HepG2 (cell line): ENCODE measurements around the gene SMURF2. TPM values are rescaled to one million over a fixed set of nuclear protein-coding genes. Genes with fewer than 3 reads are reported as not detected.

ENCODE experiments used
- CENPX ChIP-seq: sonication (generic); formaldehyde crosslinking; IDR thresholded peaks from 2 replicates; pipeline ENCODE4 v1.9.0; 2021; ENCODE audit warnings: mild to moderate bottlenecking, missing genetic modification reagents, moderate library complexity
- DNMT3B ChIP-seq: conservative IDR thresholded peaks from 2 replicates; pipeline ENCODE4 v1.6.1; 2016; ENCODE audit warnings: missing biosample characterization, control low read depth
- EP300 ChIP-seq, 3 experiments: sonication (generic) in 1 of 3; formaldehyde crosslinking in 1 of 3; IDR thresholded peaks; 2 replicates each; pipeline versions ENCODE4 v1.5.1 to v1.6.1; 2011 to 2020; ENCODE audit warnings: low read depth in 2 of 3, low read length in 2 of 3, borderline replicate concordance in 1 of 3, improper control_type of control experiment in 1 of 3, mild to moderate bottlenecking in 1 of 3, missing genetic modification reagents in 1 of 3, moderate library complexity in 1 of 3
- FOXC1 ChIP-seq: sonication (generic); formaldehyde crosslinking; IDR thresholded peaks from 2 replicates; pipeline ENCODE4 v1.8.0; 2022; ENCODE audit warnings: mild to moderate bottlenecking, missing genetic modification reagents, borderline replicate concordance
- KDM3A ChIP-seq: IDR thresholded peaks from 2 replicates; pipeline ENCODE4 v1.6.1; 2018; ENCODE audit warnings: low read depth, missing compliant biosample characterization
- PAX8 ChIP-seq: sonication (generic); formaldehyde crosslinking; IDR thresholded peaks from 2 replicates; pipeline ENCODE4 v1.8.0; 2022; ENCODE audit warnings: mild to moderate bottlenecking, missing genetic modification reagents, borderline replicate concordance
- PTBP1 ChIP-seq: fragments of 200-400 bp; formaldehyde crosslinking; IDR thresholded peaks from 2 replicates; pipeline ENCODE4 v1.6.1; 2018; ENCODE audit warnings: low read length, low read depth; ENCODE audit not compliant: poor library complexity, severe bottlenecking
- RCOR2 ChIP-seq: IDR thresholded peaks from 2 replicates; pipeline ENCODE4 v1.6.1; 2016; ENCODE audit warnings: missing biosample characterization, missing genetic modification reagents
- RFX3 ChIP-seq: IDR thresholded peaks from 2 replicates; pipeline ENCODE4 v1.6.1; 2016; ENCODE audit warnings: missing biosample characterization, missing genetic modification reagents
- ZNF281 ChIP-seq: sonication (generic); formaldehyde crosslinking; IDR thresholded peaks from 2 replicates; pipeline ENCODE4 v1.4.0; 2020; ENCODE audit warnings: missing genetic modification reagents, borderline replicate concordance
- ZNF329 ChIP-seq: sonication (generic); formaldehyde crosslinking; IDR thresholded peaks from 2 replicates; pipeline ENCODE4 v1.9.0; 2021; ENCODE audit warnings: low read depth, mild to moderate bottlenecking, missing genetic modification reagents
- ZNF598 ChIP-seq: sonication (generic); formaldehyde crosslinking; IDR thresholded peaks from 2 replicates; pipeline ENCODE4 v1.5.1; 2020; ENCODE audit warnings: mild to moderate bottlenecking, missing genetic modification reagents, borderline replicate concordance
- ZNF660 ChIP-seq: sonication (generic); formaldehyde crosslinking; IDR thresholded peaks from 2 replicates; pipeline ENCODE4 v1.5.1; 2020; ENCODE audit warnings: mild to moderate bottlenecking, low read depth, missing genetic modification reagents, borderline replicate concordance
- ZNF678 ChIP-seq: sonication (generic); formaldehyde crosslinking; IDR thresholded peaks from 2 replicates; pipeline ENCODE4 v1.4.0; 2020; ENCODE audit warnings: mild to moderate bottlenecking, missing genetic modification reagents
- ZNF761 ChIP-seq: sonication (generic); formaldehyde crosslinking; conservative IDR thresholded peaks from 2 replicates; pipeline ENCODE4 v1.4.0; 2020; ENCODE audit warnings: mild to moderate bottlenecking, missing genetic modification reagents
- ZNF781 ChIP-seq: sonication (generic); formaldehyde crosslinking; IDR thresholded peaks from 2 replicates; pipeline ENCODE4 v1.5.1; 2020; ENCODE audit warnings: borderline replicate concordance, mild to moderate bottlenecking, missing genetic modification reagents; ENCODE audit errors: not compliant biosample characterization
- ZNF788 ChIP-seq: sonication (generic); formaldehyde crosslinking; IDR thresholded peaks from 2 replicates; pipeline ENCODE4 v1.5.0; 2020; ENCODE audit warnings: mild to moderate bottlenecking, missing genetic modification reagents, borderline replicate concordance
- ZNF891 ChIP-seq: sonication (generic); formaldehyde crosslinking; IDR thresholded peaks from 2 replicates; pipeline ENCODE4 v1.5.0; 2020; ENCODE audit warnings: mild to moderate bottlenecking, missing genetic modification reagents
- ZSCAN9 ChIP-seq: IDR thresholded peaks from 2 replicates; pipeline ENCODE4 v1.6.1; 2016; ENCODE audit warnings: borderline replicate concordance
- polyA plus RNA-seq, 8 experiments: library from polyadenylated mRNA; depleted of rRNA in 3 of 8; stranded (reverse) in 7 of 8; unstranded in 1 of 8; fragments of >200 nt; fragmentation: Illumina TruSeq in 4 of 8; extraction: Trizol in 4 of 8; gene quantifications; 2 replicates each; pipeline versions ENCODE4 v1.2.1 to v1.2.3, GENCODE V29; 2011 to 2016; ENCODE audit warnings: low read depth in 4 of 8, missing spikeins in 1 of 8, mixed read lengths in 1 of 8; ENCODE audit not compliant: insufficient read depth in 1 of 8
- total RNA-seq, 5 experiments: library from RNA; depleted of rRNA; stranded (reverse); fragments of >200 nt; fragmentation: Illumina TruSeq; extraction: Trizol; gene quantifications; 2 replicates each; pipeline ENCODE4 v1.2.3, GENCODE V29; 2016; ENCODE audit warnings: low read depth in 1 of 5
- TF ChIP-seq, protein P1 (sequence below): fragments of 450-650 bp; IDR thresholded peaks from 2 replicates; pipeline ENCODE4 v1.6.1; 2017
- TF ChIP-seq, protein P2 (sequence below): sonication (generic); formaldehyde crosslinking; IDR thresholded peaks from 2 replicates; pipeline ENCODE4 v1.4.0; 2020; ENCODE audit warnings: missing genetic modification reagents

SMURF2 gene
- total and polyA plus RNA-seq, 2 of the 13 experiments (the other 11 are each of a cell fraction or from before 2014, with no cell fraction given): 14.9 to 24.3 TPM

DNA sequence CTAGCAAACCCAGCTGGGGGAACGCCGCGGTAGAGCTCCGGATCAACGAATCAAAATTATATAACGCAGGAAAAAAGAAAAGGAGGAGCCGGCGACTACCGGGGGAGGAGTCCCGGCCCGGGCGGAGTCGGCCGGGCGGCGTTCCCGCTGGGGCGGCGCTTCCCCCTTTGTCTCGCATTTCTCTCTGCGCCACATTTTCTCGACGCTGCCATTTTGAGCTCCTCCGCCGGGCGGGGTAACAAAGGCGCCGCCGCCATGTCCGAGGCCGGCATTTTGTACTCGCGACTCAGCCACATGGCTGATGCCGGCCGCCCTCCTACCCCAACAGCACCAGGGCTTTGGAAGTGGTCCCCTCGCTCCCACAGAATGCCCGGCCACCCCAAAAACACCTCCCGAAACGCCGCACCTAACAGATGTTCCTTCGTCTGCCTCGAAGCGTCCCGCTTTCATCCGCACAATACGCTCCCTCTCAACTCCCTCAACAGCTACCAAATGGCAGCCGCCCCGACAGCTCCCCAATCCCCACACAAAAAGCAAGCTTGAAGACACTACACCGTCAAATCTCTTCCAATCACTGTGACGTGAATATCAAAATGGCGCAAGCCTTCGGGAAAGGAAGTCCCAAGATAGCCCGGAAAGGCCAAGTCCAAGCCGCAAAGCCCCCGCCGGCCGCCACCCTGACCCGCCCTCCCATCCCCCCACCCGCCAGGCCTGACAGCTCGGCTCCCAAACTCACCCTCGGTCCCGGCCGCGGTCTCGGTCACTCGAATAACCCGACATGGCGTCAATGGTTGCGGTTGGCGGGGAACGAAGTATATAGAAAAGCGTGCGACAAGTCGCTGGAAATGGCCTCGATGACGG, 156.5 kb downstream of the SMURF2 start (continued):
- TF ChIP-seq ZNF660 (CRISPR knock-in tag) (no peak), ZNF788 (CRISPR knock-in tag) (no peak; the same call in 1 of the 2 replicates), ZNF678 (no peak), ZNF281 (CRISPR knock-in tag) (no peak), ZSCAN9 (CRISPR knock-in tag) (peak; percentile 31; the same call in 1 of the 2 replicates), CENPX (no peak), ZNF761 (CRISPR knock-in tag) (no peak), KDM3A (CRISPR knock-in tag) (0 out of 2 replicates have a peak, but pooled peaks have one; percentile 30), RCOR2 (CRISPR knock-in tag) (no peak), ZNF329 (CRISPR knock-in tag) (peak; percentile 55; the same call in 1 of the 2 replicates), PTBP1 (no peak), FOXC1 (CRISPR knock-in tag) (no peak), DNMT3B (CRISPR knock-in tag) (0 out of 2 replicates have a peak, but pooled peaks have one; percentile 68), ZNF891 (CRISPR knock-in tag) (no peak), ZNF781 (CRISPR knock-in tag) (no peak), RFX3 (no peak), PAX8 (CRISPR knock-in tag) (no peak), EP300 (IDR thresholded peaks at IDR 0.05; ENCODE audit: low read depth in 2 of 2, low read length in 2 of 2) (no peak), EP300 (CRISPR knock-in tag; IDR thresholded peaks at IDR 0.05; ENCODE audit: borderline replicate concordance) (peak; percentile 23; the same call in 1 of the 2 replicates), ZNF598 (CRISPR knock-in tag) (no peak; the same call in 1 of the 2 replicates)
- TF ChIP-seq, protein P1, sequence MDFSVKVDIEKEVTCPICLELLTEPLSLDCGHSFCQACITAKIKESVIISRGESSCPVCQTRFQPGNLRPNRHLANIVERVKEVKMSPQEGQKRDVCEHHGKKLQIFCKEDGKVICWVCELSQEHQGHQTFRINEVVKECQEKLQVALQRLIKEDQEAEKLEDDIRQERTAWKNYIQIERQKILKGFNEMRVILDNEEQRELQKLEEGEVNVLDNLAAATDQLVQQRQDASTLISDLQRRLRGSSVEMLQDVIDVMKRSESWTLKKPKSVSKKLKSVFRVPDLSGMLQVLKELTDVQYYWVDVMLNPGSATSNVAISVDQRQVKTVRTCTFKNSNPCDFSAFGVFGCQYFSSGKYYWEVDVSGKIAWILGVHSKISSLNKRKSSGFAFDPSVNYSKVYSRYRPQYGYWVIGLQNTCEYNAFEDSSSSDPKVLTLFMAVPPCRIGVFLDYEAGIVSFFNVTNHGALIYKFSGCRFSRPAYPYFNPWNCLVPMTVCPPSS: no peak
- TF ChIP-seq, protein P2, sequence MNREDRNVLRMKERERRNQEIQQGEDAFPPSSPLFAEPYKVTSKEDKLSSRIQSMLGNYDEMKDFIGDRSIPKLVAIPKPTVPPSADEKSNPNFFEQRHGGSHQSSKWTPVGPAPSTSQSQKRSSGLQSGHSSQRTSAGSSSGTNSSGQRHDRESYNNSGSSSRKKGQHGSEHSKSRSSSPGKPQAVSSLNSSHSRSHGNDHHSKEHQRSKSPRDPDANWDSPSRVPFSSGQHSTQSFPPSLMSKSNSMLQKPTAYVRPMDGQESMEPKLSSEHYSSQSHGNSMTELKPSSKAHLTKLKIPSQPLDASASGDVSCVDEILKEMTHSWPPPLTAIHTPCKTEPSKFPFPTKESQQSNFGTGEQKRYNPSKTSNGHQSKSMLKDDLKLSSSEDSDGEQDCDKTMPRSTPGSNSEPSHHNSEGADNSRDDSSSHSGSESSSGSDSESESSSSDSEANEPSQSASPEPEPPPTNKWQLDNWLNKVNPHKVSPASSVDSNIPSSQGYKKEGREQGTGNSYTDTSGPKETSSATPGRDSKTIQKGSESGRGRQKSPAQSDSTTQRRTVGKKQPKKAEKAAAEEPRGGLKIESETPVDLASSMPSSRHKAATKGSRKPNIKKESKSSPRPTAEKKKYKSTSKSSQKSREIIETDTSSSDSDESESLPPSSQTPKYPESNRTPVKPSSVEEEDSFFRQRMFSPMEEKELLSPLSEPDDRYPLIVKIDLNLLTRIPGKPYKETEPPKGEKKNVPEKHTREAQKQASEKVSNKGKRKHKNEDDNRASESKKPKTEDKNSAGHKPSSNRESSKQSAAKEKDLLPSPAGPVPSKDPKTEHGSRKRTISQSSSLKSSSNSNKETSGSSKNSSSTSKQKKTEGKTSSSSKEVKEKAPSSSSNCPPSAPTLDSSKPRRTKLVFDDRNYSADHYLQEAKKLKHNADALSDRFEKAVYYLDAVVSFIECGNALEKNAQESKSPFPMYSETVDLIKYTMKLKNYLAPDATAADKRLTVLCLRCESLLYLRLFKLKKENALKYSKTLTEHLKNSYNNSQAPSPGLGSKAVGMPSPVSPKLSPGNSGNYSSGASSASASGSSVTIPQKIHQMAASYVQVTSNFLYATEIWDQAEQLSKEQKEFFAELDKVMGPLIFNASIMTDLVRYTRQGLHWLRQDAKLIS (CRISPR knock-in tag): no peak; the same call in 1 of the 2 replicates
